Colonic mucosa (tissue), 4 donors: ENCODE results near the gene CNNM1. TPM values are rescaled to one million over a fixed set of nuclear protein-coding genes. Genes with fewer than 3 reads are reported as not detected.

Experiments
- DNase-seq: peaks from one replicate; pipeline ENCODE4 v3.0.0-alpha.2; 2020
- H3K27ac ChIP-seq: fragments of 200-600 bp; one replicate; pipeline ENCODE4 v1.8.0; 2021
- H3K27me3 ChIP-seq: fragments of 200-600 bp; one replicate; pipeline ENCODE4 v1.8.0; 2021
- H3K36me3 ChIP-seq: fragments of 200-600 bp; one replicate; pipeline ENCODE4 v1.8.0; 2021
- H3K4me1 ChIP-seq: fragments of 200-600 bp; one replicate; pipeline ENCODE4 v1.8.0; 2021; ENCODE audit warnings: mild to moderate bottlenecking
- H3K4me3 ChIP-seq: fragments of 200-600 bp; one replicate; pipeline ENCODE4 v1.8.0; 2021
- H3K9ac ChIP-seq, 2 donors: one replicate each; pipeline ENCODE4 v1.7.0; 2013; ENCODE audit warnings: control low read depth in 2 of 2, low read depth in 2 of 2, low read length in 2 of 2
- H3K9me3 ChIP-seq: fragments of 200-600 bp; one replicate; pipeline ENCODE4 v1.8.0; 2021
- intact Hi-C: fragments of 100-400 bp; cut with DNase I; formaldehyde crosslinking; loops from one replicate; pipeline ENCODE4 v1.14.1; 2022
- total RNA-seq, 2 donors: library from RNA; stranded (reverse); fragmentation: NEBNext Ultra II Directional in 1 of 2; extraction: Animal tissue kit (Norgen Biotek cat#: 25700) in 1 of 2; gene quantifications; one replicate each; pipeline ENCODE4 v1.2.1, GENCODE V29; 2021
- TF ChIP-seq, protein P1 (sequence below): fragments of 200-600 bp; IDR thresholded peaks from one replicate; pipeline ENCODE4 v1.8.0; 2022; ENCODE audit warnings: antibody characterized with exemption, mild to moderate bottlenecking
- donor health status: healthy.
- donor health status: DM: no; HTN: no; CAD: no.
- donor health status: DM: no; HTN: no; CAD: no.

Gene CNNM1
- total RNA-seq, 2 donors from 2014 or later = 0.27 to 0.35 TPM

DNA sequence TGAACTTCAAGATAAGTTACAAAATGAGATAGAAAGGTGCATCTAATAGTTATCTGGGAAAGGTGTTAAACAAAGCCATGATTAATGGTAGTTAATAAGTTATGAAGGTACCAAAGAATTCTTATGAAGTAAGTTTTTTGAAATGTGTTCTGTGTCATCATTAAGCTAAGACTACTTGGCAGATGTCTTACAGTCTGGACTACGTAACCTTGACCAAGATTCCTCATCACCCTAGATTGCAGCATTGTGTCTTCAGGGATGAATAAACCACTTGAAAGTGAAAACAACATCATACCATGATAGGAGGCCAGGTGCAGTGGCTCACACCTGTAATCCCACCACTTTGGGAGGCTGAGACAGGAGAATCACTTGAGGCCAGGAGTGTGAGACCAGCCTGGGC is 53.0 kb downstream of the CNNM1 start:
- TF ChIP-seq, protein P1, sequence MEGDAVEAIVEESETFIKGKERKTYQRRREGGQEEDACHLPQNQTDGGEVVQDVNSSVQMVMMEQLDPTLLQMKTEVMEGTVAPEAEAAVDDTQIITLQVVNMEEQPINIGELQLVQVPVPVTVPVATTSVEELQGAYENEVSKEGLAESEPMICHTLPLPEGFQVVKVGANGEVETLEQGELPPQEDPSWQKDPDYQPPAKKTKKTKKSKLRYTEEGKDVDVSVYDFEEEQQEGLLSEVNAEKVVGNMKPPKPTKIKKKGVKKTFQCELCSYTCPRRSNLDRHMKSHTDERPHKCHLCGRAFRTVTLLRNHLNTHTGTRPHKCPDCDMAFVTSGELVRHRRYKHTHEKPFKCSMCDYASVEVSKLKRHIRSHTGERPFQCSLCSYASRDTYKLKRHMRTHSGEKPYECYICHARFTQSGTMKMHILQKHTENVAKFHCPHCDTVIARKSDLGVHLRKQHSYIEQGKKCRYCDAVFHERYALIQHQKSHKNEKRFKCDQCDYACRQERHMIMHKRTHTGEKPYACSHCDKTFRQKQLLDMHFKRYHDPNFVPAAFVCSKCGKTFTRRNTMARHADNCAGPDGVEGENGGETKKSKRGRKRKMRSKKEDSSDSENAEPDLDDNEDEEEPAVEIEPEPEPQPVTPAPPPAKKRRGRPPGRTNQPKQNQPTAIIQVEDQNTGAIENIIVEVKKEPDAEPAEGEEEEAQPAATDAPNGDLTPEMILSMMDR = no peak
- no peak overlapping the region for H3K4me3 ChIP-seq
- H3K9ac ChIP-seq = no peak overlapping the region

DNA sequence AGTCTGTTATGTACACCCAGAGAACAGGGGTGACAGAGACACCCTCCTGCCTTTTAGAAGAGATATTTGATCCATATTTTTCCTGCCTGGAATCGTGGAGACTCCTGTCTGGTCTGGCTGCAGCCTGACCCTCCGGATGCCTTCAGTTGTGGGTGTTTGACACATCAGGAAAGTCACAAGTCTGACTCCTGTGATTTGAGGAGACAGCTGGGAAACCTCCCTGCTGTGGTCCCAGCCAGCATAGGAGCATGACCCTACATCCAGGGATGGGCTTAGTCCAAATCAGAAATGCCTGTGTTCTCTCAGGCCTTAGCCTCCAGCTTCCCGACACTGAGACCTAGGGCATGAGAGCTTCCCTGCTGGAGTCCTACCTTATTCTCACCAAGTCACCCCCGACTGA is 57.9 kb downstream of the CNNM1 start:
- Histone ChIP-seq H3K4me1 (no peaks in the 10 kb centered on the region), H3K9me3 (no peaks in the 10 kb centered on the region), H3K4me3 (no peak overlapping the region), H3K9ac (no peak overlapping the region), H3K36me3 (no peaks in the 10 kb centered on the region), H3K27me3 (no peaks in the 10 kb centered on the region), H3K27ac (no peak overlapping the region)
- intact Hi-C loops = loop anchor here (5.0 kb wide), 1 partner anchor 165 kb away; no protein-coding TSS in a partner anchor
- TF ChIP-seq, protein P1 = no peak
- DNase-seq = no peak

More for the DNA sequence above, 53.0 kb downstream of the CNNM1 start:
- H3K27ac ChIP-seq = no peak overlapping the region
- intact Hi-C loops = no loop called here
- H3K27me3 ChIP-seq = no peaks in the 10 kb centered on the region
- H3K36me3 ChIP-seq = no peaks in the 10 kb centered on the region
- DNase-seq = no peak
- H3K4me1 ChIP-seq = no peaks in the 10 kb centered on the region
- no peaks in the 10 kb centered on the region for H3K9me3 ChIP-seq

DNA sequence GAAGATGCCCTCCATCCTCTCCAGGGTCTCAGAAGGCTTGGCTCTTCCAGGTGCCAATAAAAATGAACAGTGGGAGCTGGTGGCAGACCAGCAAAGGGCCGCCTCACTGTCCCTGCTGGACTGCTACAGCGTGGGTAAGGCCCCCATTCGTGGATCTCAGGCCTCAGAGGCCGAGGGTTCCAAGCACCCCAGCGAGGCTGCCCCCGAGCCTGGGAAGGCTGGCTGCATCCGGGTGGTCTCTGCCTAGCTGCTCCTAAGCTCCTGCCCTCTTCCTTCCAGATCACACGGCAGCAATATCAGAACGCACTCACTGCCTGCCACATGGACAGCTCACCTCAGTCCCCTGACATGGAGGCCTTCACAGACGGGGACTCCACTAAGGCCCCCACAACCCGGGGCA is 58.4 kb downstream of the CNNM1 start:
- intact Hi-C loops = loop anchor here (5.0 kb wide), 1 partner anchor 165 kb away; no protein-coding TSS in a partner anchor
- Histone ChIP-seq H3K9ac (no peak overlapping the region), H3K4me3 (no peak overlapping the region), H3K36me3 (no peaks in the 10 kb centered on the region), H3K27me3 (no peaks in the 10 kb centered on the region), H3K27ac (no peak overlapping the region), H3K4me1 (no peaks in the 10 kb centered on the region), H3K9me3 (no peaks in the 10 kb centered on the region)
- TF ChIP-seq, protein P1 = no peak
- no peak for DNase-seq

DNA sequence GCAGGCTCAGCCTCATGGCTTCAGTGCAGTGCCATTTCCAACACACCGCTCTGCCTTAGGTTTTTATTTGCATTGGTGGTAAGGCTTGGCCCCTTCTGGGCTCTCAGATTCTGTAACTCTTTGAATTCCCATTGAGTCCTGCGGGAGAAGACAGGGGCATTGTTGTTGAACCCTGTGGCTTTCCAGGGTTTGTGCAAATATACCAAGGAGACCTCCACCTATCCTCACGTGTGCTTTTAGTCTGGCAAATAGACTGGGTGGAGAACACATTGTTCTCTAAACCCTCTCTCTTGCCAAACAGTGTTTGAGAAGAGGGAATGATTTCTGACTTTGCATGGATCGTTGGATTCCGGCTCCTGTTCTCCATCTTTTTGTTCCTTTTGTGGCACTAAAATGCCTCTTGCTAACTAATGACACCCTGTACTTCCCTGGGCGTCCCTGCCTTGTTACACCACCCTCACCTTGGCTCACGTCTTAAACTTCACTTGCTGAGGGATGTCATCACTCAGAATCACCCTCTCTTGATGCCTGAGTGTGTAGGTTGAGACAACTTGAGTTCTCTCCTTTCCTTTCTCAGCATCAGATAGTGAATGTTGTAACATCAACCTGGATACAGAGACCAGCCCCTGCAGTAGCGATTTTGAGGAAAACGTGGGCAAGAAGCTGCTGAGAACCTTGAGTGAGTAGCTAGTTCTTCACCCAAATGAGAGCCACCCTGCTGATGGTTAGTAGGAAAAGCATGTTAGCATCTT is 60.7 kb downstream of the CNNM1 start:
- Histone ChIP-seq H3K4me3 (no peak overlapping the region), H3K27me3 (no peaks in the 10 kb centered on the region), H3K36me3 (no peaks in the 10 kb centered on the region), H3K9ac (no peak overlapping the region), H3K9me3 (no peaks in the 10 kb centered on the region), H3K4me1 (no peaks in the 10 kb centered on the region), H3K27ac (no peak overlapping the region)
- intact Hi-C loops = loop anchor here (2.0 to 5.0 kb wide), 2 partner anchors 162 to 221 kb away; no protein-coding TSS in a partner anchor
- no peak for DNase-seq
- TF ChIP-seq, protein P1 = no peak

DNA sequence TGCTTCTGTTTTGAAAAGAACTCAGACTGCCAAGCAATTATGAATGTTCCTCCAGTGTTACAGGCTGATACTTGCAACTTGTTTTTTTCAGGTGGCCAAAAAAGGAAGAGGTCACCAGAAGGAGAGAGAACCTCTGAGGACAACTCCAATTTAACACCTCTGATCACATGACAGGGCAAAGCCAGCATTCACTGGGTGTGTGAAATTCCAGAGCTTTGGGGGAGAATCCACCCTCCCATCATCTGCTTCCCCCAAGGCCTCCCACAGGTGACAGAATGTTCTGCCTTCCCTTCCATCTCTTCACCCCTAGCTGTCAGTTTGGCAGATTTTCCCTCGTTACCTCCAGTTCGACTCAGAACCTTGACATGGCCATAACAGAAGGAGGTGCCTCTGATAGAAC is 62.2 kb downstream of the CNNM1 start:
- H3K4me1 ChIP-seq = no peaks in the 10 kb centered on the region
- H3K27me3 ChIP-seq = no peaks in the 10 kb centered on the region
- H3K9ac ChIP-seq = no peak overlapping the region
- intact Hi-C loops = loop anchor here (2.0 kb wide), 1 partner anchor 219 kb away; no protein-coding TSS in a partner anchor
- H3K4me3 ChIP-seq = no peak overlapping the region
- TF ChIP-seq, protein P1 = no peak
- H3K36me3 ChIP-seq = no peaks in the 10 kb centered on the region
- DNase-seq = no peak
- no peak overlapping the region for H3K27ac ChIP-seq
- H3K9me3 ChIP-seq = no peaks in the 10 kb centered on the region
